NB4 (cell line): ENCODE data around the gene GALNT13.

Source experiments
- DNase-seq: peaks from one replicate; pipeline ENCODE4 v3.0.0; 2010; ENCODE audit warnings: low read depth
- H3K4me3 ChIP-seq: one replicate; pipeline ENCODE4 v1.5.1; 2011; ENCODE audit warnings: mild to moderate bottlenecking, low read depth, low read length, moderate library complexity
- CTCF ChIP-seq: IDR thresholded peaks from one replicate; pipeline ENCODE4 v1.5.1; 2012; ENCODE audit warnings: low read depth, low read length
- MAX ChIP-seq: IDR thresholded peaks from 2 replicates; pipeline ENCODE4 v1.6.1; 2011; ENCODE audit warnings: low read depth, low read length
- MYC ChIP-seq: IDR thresholded peaks from 2 replicates; pipeline ENCODE4 v1.6.1; 2011; ENCODE audit warnings: low read depth, low read length
- POLR2A ChIP-seq: IDR thresholded peaks from 2 replicates; pipeline ENCODE4 v1.6.1; 2011; ENCODE audit warnings: mild to moderate bottlenecking; ENCODE audit not compliant: insufficient read length; ENCODE audit errors: extremely low read depth

The GALNT13 gene

GRCh38 chr2:153963256-153963655 is 91.5 kb downstream of the GALNT13 start:
- H3K4me3 ChIP-seq, result no peak overlapping the region
- TF ChIP-seq MAX, result no peak
- DNase-seq, result no peak

GRCh38 chr2:153967248-153967973 is 95.7 kb downstream of the GALNT13 start:
- TF ChIP-seq MAX (no peak), MYC (no peak), CTCF (no peak), POLR2A (no peak)
- H3K4me3 ChIP-seq, result no peak overlapping the region
- DNase-seq, result no peak

GRCh38 chr2:153971250-153971649 is 99.5 kb downstream of the GALNT13 start:
- no peak overlapping the region for H3K4me3 ChIP-seq
- no peak for DNase-seq
- TF ChIP-seq POLR2A (no peak), MAX (no peak), CTCF (no peak), MYC (no peak)

GRCh38 chr2:153971855-153972254 is 100.1 kb downstream of the GALNT13 start:
- H3K4me3 ChIP-seq, result no peak overlapping the region
- TF ChIP-seq POLR2A, result no peak
- no peak for TF ChIP-seq MAX
- TF ChIP-seq CTCF, result no peak
- no peak for TF ChIP-seq MYC
- no peak for DNase-seq

GRCh38 chr2:153972412-153972811 is 100.7 kb downstream of the GALNT13 start:
- H3K4me3 ChIP-seq, result no peak overlapping the region
- TF ChIP-seq MYC (no peak), POLR2A (no peak), CTCF (no peak), MAX (no peak)
- no peak for DNase-seq

GRCh38 chr2:153986488-153987229 is 114.9 kb downstream of the GALNT13 start:
- DNase-seq, result no peak
- no peak overlapping the region for H3K4me3 ChIP-seq
- TF ChIP-seq MYC (no peak), CTCF (no peak), POLR2A (no peak), MAX (no peak)
